OCI-LY7 (cell line): ENCODE measurements around the gene TRANK1. TPM values are rescaled to one million over a fixed set of nuclear protein-coding genes. Genes with fewer than 3 reads are reported as not detected.

Source experiments
- BruUV-seq: library from RNA; stranded (reverse); fragments of 400-500 nt; replicated peaks from 2 replicates; lab custom pipeline; 2021; lab: Mats Ljungman, UMichigan
- CTCF ChIA-PET: fragments of 300-600 bp; sonication (Branson Sonifier 250); formaldehyde crosslinking; loops from one replicate; lab custom pipeline; 2022; ENCODE audit warnings: antibody characterized with exemption; ENCODE audit not compliant: unreplicated experiment; lab: Charles Lee
- POLR2A ChIA-PET: fragments of 300-600 bp; sonication (Branson Sonifier 250); formaldehyde crosslinking; loops from one replicate; lab custom pipeline; 2022; ENCODE audit warnings: antibody characterized with exemption; lab: Charles Lee
- DNase-seq: peaks from one replicate; pipeline ENCODE4 v3.0.0-alpha.2; 2015; ENCODE audit warnings: low spot score
- H2AFZ ChIP-seq: fragments of 200-600 bp; sonication (generic), shearing (Covaris generic); 2 replicates; pipeline ENCODE4 v1.6.1; 2014; ENCODE audit warnings: mild to moderate bottlenecking, antibody characterized with exemption, low read length, moderate library complexity
- H3K27ac ChIP-seq: fragments of 200-600 bp; sonication (generic); 2 replicates; pipeline ENCODE4 v1.5.1; 2014; ENCODE audit warnings: mixed run types, low read depth, mild to moderate bottlenecking, moderate library complexity, low read length, inconsistent platforms; ENCODE audit not compliant: poor library complexity, severe bottlenecking
- H3K36me3 ChIP-seq: fragments of 200-600 bp; sonication (generic); 2 replicates; pipeline ENCODE4 v1.6.1; 2014; ENCODE audit warnings: mild to moderate bottlenecking, antibody characterized with exemption, low read length, moderate library complexity, mixed read lengths; ENCODE audit not compliant: insufficient read depth
- H3K4me1 ChIP-seq: fragments of 200-600 bp; sonication (generic); 2 replicates; pipeline ENCODE4 v1.5.1; 2014; ENCODE audit warnings: mild to moderate bottlenecking, low read length; ENCODE audit not compliant: insufficient read depth, poor library complexity, severe bottlenecking
- H3K4me2 ChIP-seq: fragments of 200-600 bp; sonication (generic); 2 replicates; pipeline ENCODE4 v1.6.1; 2014; ENCODE audit warnings: mild to moderate bottlenecking, low read length
- H3K4me3 ChIP-seq: fragments of 200-600 bp; sonication (generic); 2 replicates; pipeline ENCODE4 v1.5.1; 2014; ENCODE audit warnings: mild to moderate bottlenecking, low read depth, low read length; ENCODE audit not compliant: poor library complexity, severe bottlenecking
- H3K79me2 ChIP-seq: fragments of 200-600 bp; sonication (generic); 2 replicates; pipeline ENCODE4 v1.6.1; 2016; ENCODE audit warnings: low read depth, mild to moderate bottlenecking, low read length, moderate library complexity, mixed read lengths; ENCODE audit not compliant: insufficient read depth
- H3K9me2 ChIP-seq: fragments of 200-600 bp; sonication (generic); 2 replicates; pipeline ENCODE4 v1.6.1; 2016; ENCODE audit warnings: mild to moderate bottlenecking, low read length, mixed read lengths; ENCODE audit not compliant: insufficient read depth
- H3K9me3 ChIP-seq: fragments of 200-600 bp; sonication (generic); 2 replicates; pipeline ENCODE4 v1.6.1; 2014; ENCODE audit warnings: mild to moderate bottlenecking, mixed run types, low read length, mixed read lengths
- H4K20me1 ChIP-seq: fragments of 200-600 bp; sonication (generic); 2 replicates; pipeline ENCODE4 v1.6.1; 2014; ENCODE audit warnings: mild to moderate bottlenecking, antibody characterized with exemption, low read length, moderate library complexity, mixed read lengths; ENCODE audit not compliant: insufficient read depth
- EZH2phosphoT487 ChIP-seq: fragments of 200-600 bp; sonication (generic); IDR thresholded peaks from 2 replicates; pipeline ENCODE4 v1.6.1; 2018; ENCODE audit warnings: low read depth, borderline replicate concordance, mild to moderate bottlenecking, mixed run types, antibody characterized with exemption, low read length, moderate library complexity, mixed read lengths
- intact Hi-C: fragments of 100-400 bp; cut with micrococcal nuclease; formaldehyde crosslinking; loops from one replicate; pipeline ENCODE4 v1.10.0; 2022; ENCODE audit not compliant: unreplicated experiment
- total RNA-seq, 2 experiments: library from RNA; depleted of rRNA in 1 of 2; stranded (reverse); fragments of >200 nt in 1 of 2; shearing (Covaris generic) in 1 of 2; gene quantifications; 2 replicates each; pipeline ENCODE4 v1.2.3, GENCODE V29; 2014 to 2022
- TF ChIP-seq, protein P1 (sequence below): fragments of 200-600 bp; sonication (generic); conservative IDR thresholded peaks from 2 replicates; pipeline ENCODE4 v1.5.1; 2014; ENCODE audit warnings: mild to moderate bottlenecking, antibody characterized with exemption, low read length, moderate library complexity, mixed read lengths

The TRANK1 gene
- total RNA-seq, 2 experiments from 2014 or later: 34.9 to 57.1 TPM

DNA sequence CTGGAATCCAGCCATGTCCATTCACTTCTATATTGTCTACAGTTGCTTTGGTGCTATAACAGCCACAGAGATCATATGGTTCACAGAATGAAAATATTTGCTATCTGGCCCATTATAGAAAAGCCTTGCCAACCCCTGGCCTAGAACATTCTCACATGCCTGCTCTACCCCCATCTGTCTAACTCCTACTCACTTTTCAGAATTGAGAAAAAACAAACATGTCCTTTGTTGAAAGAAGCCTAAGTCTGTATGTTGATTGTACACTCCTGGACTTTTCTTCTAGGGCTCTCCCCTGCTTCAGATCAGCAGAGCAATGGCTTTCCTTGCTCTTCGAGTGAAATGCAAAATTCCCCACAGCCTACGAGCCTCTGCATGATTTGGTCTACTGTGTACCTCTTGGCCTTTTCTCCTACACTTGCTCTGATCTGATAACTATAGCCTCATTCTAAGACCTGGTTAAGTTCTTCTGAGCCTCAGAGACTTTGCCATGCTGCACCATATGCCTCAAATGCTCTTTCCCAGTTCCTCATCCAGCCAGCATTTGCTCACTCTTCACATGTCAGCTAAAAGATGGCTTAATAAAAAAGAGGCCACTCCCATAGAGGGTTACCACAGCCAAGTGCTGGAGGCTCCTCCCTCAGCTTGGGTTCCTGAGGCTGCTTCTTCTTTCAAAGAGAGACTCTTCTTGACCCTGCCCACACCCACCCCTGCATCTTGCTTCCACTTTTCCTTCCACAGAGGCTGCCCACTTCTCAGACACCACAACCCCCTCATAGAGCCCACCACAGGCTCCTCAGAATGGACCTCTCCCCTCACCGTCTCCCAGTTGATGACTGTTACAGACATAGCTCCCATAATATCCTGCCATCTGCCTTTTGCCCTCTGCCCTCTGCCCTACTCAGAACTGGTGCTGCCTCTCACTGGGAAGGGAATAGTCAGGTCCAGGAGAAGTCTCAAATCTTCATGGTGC lies 157.6 kb downstream of the TRANK1 start:
- Histone ChIP-seq H4K20me1 (no peaks in the 10 kb centered on the region), H3K79me2 (no peaks in the 10 kb centered on the region), H3K4me2 (no peak overlapping the region), H3K36me3 (no peaks in the 10 kb centered on the region), H3K4me3 (no peak overlapping the region), H2AFZ (no peak overlapping the region), H3K9me3 (no peaks in the 10 kb centered on the region), H3K9me2 (no peaks in the 10 kb centered on the region), H3K27ac (no peak overlapping the region), H3K4me1 (no peaks in the 10 kb centered on the region)
- ChIA-PET CTCF (no interaction called here), POLR2A (interaction anchor here (0.6 to 1.4 kb wide), 2 partner anchors 11 to 610 kb away, joined by 3 read pairs; no protein-coding TSS in a partner anchor)
- DNase-seq: no peak
- intact Hi-C loops: no loop called here
- TF ChIP-seq EZH2phosphoT487: no peak
- TF ChIP-seq, protein P1, sequence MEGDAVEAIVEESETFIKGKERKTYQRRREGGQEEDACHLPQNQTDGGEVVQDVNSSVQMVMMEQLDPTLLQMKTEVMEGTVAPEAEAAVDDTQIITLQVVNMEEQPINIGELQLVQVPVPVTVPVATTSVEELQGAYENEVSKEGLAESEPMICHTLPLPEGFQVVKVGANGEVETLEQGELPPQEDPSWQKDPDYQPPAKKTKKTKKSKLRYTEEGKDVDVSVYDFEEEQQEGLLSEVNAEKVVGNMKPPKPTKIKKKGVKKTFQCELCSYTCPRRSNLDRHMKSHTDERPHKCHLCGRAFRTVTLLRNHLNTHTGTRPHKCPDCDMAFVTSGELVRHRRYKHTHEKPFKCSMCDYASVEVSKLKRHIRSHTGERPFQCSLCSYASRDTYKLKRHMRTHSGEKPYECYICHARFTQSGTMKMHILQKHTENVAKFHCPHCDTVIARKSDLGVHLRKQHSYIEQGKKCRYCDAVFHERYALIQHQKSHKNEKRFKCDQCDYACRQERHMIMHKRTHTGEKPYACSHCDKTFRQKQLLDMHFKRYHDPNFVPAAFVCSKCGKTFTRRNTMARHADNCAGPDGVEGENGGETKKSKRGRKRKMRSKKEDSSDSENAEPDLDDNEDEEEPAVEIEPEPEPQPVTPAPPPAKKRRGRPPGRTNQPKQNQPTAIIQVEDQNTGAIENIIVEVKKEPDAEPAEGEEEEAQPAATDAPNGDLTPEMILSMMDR: no peak
- no TSS peak for BruUV-seq

DNA sequence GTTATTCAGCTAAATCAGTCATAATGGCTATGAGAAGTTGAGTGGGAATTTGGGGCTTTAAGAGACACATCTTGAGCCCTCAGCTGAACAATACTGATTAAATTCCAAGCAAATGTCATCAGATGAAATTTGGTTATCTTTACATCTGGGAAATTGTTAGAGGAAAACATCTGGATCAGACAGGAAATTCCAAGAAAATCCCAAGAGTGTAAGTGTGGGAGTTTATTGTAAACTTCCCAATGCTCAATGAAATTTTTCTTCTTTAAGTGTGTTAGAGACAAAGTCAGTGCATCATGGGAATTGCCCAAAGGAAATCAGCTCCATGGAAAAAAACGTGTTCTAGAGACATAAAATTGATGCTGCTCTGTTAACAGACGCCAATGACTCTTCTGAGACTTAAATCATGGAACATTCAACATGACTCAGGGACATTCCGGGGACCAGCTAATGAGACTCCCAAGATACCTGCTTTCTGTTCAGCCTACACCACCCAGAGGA lies 160.7 kb downstream of the TRANK1 start:
- no peak for DNase-seq
- TF ChIP-seq, protein P1: no peak
- no peak for TF ChIP-seq EZH2phosphoT487
- Histone ChIP-seq H3K4me1 (no peaks in the 10 kb centered on the region), H3K27ac (no peak overlapping the region), H3K4me2 (no peak overlapping the region), H3K36me3 (no peaks in the 10 kb centered on the region), H2AFZ (no peak overlapping the region), H3K4me3 (no peak overlapping the region), H3K9me3 (no peaks in the 10 kb centered on the region), H3K79me2 (no peaks in the 10 kb centered on the region), H3K9me2 (no peaks in the 10 kb centered on the region), H4K20me1 (no peaks in the 10 kb centered on the region)
- BruUV-seq: no TSS peak
- ChIA-PET CTCF (no interaction called here), POLR2A (no interaction called here)
- intact Hi-C loops: no loop called here
